Measurements from ENCODE around the gene MYF5.

MYF5 gene

DNA sequence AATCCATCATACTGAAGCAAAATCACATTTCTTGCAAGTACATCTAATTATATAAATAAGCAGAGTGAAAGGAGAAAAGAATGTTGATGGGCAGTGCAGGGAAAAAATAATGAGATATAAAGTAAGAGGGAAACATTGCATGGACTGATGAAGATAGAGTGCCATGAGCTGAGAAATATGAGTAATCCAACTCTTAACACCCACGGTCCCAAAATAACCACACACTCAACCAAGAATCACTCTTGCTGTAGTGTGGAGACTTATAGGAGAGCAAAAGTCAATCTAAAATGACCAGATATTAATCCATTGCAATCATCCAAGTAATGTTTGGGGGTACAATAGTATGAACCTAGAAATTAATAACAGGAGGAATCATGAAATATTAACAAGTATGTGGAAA is 40.2 kb downstream of the MYF5 start:
- ATAC-seq: no peak
- no peak for TF ChIP-seq BACH2 (CRISPR knock-in tag; IDR thresholded peaks at IDR 0.05; ENCODE audit: borderline replicate concordance)
- no peak for TF ChIP-seq ZFP30 (CRISPR knock-in tag; IDR thresholded peaks at IDR 0.05)
- TF ChIP-seq TOX (CRISPR knock-in tag; IDR thresholded peaks at IDR 0.05; ENCODE audit: borderline replicate concordance): no peak
- TF ChIP-seq, protein P1, sequence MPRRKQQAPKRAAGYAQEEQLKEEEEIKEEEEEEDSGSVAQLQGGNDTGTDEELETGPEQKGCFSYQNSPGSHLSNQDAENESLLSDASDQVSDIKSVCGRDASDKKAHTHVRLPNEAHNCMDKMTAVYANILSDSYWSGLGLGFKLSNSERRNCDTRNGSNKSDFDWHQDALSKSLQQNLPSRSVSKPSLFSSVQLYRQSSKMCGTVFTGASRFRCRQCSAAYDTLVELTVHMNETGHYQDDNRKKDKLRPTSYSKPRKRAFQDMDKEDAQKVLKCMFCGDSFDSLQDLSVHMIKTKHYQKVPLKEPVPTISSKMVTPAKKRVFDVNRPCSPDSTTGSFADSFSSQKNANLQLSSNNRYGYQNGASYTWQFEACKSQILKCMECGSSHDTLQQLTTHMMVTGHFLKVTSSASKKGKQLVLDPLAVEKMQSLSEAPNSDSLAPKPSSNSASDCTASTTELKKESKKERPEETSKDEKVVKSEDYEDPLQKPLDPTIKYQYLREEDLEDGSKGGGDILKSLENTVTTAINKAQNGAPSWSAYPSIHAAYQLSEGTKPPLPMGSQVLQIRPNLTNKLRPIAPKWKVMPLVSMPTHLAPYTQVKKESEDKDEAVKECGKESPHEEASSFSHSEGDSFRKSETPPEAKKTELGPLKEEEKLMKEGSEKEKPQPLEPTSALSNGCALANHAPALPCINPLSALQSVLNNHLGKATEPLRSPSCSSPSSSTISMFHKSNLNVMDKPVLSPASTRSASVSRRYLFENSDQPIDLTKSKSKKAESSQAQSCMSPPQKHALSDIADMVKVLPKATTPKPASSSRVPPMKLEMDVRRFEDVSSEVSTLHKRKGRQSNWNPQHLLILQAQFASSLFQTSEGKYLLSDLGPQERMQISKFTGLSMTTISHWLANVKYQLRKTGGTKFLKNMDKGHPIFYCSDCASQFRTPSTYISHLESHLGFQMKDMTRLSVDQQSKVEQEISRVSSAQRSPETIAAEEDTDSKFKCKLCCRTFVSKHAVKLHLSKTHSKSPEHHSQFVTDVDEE (CRISPR knock-in tag; IDR thresholded peaks at IDR 0.05): no peak
- TF ChIP-seq OSR1 (CRISPR knock-in tag; IDR thresholded peaks at IDR 0.05): no peak
- TF ChIP-seq ARNTL (CRISPR knock-in tag; IDR thresholded peaks at IDR 0.05; ENCODE audit: borderline replicate concordance, low read depth): no peak
- no peak for TF ChIP-seq ZNF565 (CRISPR knock-in tag; conservative IDR thresholded peaks at IDR 0.05; ENCODE audit: low read depth)
- no peak for TF ChIP-seq ESRRG (CRISPR knock-in tag; IDR thresholded peaks at IDR 0.05)

DNA sequence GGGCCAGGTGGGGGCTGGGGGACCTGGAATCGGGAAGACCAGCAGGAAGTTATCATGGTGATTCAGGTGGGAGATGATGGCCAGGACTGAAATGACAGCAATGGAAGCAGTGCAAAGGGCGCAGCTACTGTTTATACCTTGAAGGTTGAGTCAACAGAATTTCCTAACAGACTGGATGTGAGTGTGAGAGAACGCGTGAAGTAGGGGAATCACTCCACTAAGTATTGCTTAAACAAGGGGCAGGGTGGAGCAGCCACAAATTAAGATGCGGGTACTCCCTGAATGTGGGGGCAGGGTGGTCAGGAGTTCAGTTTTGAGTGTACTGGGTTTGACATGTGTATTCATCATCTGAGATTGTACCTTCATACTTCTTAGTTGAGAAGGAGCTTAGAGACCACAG is 45.1 kb downstream of the MYF5 start:
- no peak for ATAC-seq
- TF ChIP-seq TCF4 (CRISPR knock-in tag; IDR thresholded peaks at IDR 0.05; ENCODE audit: borderline replicate concordance) (no peak), GLIS3 (CRISPR knock-in tag; IDR thresholded peaks at IDR 0.05) (no peak), TOX (CRISPR knock-in tag; IDR thresholded peaks at IDR 0.05; ENCODE audit: borderline replicate concordance) (no peak), ISL1 (CRISPR knock-in tag; IDR thresholded peaks at IDR 0.05) (no peak), ARNTL (CRISPR knock-in tag; IDR thresholded peaks at IDR 0.05; ENCODE audit: borderline replicate concordance, low read depth) (no peak)
- TF ChIP-seq, protein P2, sequence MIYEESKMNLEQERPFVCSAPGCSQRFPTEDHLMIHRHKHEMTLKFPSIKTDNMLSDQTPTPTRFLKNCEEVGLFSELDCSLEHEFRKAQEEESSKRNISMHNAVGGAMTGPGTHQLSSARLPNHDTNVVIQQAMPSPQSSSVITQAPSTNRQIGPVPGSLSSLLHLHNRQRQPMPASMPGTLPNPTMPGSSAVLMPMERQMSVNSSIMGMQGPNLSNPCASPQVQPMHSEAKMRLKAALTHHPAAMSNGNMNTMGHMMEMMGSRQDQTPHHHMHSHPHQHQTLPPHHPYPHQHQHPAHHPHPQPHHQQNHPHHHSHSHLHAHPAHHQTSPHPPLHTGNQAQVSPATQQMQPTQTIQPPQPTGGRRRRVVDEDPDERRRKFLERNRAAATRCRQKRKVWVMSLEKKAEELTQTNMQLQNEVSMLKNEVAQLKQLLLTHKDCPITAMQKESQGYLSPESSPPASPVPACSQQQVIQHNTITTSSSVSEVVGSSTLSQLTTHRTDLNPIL (CRISPR knock-in tag; IDR thresholded peaks at IDR 0.05; ENCODE audit: low read depth): no peak
- TF ChIP-seq, protein P3, sequence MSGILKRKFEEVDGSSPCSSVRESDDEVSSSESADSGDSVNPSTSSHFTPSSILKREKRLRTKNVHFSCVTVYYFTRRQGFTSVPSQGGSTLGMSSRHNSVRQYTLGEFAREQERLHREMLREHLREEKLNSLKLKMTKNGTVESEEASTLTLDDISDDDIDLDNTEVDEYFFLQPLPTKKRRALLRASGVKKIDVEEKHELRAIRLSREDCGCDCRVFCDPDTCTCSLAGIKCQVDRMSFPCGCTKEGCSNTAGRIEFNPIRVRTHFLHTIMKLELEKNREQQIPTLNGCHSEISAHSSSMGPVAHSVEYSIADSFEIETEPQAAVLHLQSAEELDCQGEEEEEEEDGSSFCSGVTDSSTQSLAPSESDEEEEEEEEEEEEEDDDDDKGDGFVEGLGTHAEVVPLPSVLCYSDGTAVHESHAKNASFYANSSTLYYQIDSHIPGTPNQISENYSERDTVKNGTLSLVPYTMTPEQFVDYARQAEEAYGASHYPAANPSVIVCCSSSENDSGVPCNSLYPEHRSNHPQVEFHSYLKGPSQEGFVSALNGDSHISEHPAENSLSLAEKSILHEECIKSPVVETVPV (CRISPR knock-in tag; IDR thresholded peaks at IDR 0.05): no peak
- TF ChIP-seq, protein P4, sequence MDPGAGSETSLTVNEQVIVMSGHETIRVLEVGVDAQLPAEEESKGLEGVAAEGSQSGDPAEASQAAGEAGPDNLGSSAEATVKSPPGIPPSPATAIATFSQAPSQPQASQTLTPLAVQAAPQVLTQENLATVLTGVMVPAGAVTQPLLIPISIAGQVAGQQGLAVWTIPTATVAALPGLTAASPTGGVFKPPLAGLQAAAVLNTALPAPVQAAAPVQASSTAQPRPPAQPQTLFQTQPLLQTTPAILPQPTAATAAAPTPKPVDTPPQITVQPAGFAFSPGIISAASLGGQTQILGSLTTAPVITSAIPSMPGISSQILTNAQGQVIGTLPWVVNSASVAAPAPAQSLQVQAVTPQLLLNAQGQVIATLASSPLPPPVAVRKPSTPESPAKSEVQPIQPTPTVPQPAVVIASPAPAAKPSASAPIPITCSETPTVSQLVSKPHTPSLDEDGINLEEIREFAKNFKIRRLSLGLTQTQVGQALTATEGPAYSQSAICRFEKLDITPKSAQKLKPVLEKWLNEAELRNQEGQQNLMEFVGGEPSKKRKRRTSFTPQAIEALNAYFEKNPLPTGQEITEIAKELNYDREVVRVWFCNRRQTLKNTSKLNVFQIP (CRISPR knock-in tag; IDR thresholded peaks at IDR 0.05; ENCODE audit: borderline replicate concordance, low read depth): no peak

DNA sequence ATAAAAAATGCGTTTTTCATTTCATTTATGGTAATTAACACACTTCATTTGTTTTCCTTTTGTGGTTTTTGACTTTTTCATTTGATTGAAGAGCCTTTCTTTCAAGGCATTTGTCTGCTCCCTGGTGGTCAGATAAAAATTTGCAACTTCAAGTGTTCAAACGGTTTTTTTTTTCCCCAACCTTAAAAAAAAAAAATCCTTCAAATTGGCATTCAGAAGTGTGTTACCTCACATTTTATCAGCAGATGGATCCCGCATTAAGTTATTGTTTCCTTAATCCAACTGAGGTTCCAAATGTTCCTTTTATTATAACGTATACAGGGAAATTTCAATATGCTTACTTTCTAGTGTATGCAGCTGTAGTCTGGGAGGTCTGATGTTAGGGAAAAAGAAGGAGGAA is 47.2 kb downstream of the MYF5 start:
- TF ChIP-seq BACH2 (CRISPR knock-in tag; IDR thresholded peaks at IDR 0.05; ENCODE audit: borderline replicate concordance) (no peak), ISL1 (CRISPR knock-in tag; IDR thresholded peaks at IDR 0.05) (no peak), ZFP3 (CRISPR knock-in tag; IDR thresholded peaks at IDR 0.05) (no peak), ZNF70 (CRISPR knock-in tag; IDR thresholded peaks at IDR 0.05) (no peak), ZNF8 (CRISPR knock-in tag; IDR thresholded peaks at IDR 0.05) (no peak), SNAI2 (CRISPR knock-in tag; IDR thresholded peaks at IDR 0.05) (no peak), TOX (CRISPR knock-in tag; IDR thresholded peaks at IDR 0.05; ENCODE audit: borderline replicate concordance) (no peak), PPARA (CRISPR knock-in tag; IDR thresholded peaks at IDR 0.05; ENCODE audit: borderline replicate concordance) (no peak), ARNTL (CRISPR knock-in tag; IDR thresholded peaks at IDR 0.05; ENCODE audit: borderline replicate concordance, low read depth) (no peak), CSDC2 (CRISPR knock-in tag; IDR thresholded peaks at IDR 0.05) (no peak), ZC3H10 (CRISPR knock-in tag; IDR thresholded peaks at IDR 0.05) (no peak), TCF4 (CRISPR knock-in tag; IDR thresholded peaks at IDR 0.05; ENCODE audit: borderline replicate concordance) (no peak)
- TF ChIP-seq, protein P1 (CRISPR knock-in tag; IDR thresholded peaks at IDR 0.05): no peak
- TF ChIP-seq, protein P5, sequence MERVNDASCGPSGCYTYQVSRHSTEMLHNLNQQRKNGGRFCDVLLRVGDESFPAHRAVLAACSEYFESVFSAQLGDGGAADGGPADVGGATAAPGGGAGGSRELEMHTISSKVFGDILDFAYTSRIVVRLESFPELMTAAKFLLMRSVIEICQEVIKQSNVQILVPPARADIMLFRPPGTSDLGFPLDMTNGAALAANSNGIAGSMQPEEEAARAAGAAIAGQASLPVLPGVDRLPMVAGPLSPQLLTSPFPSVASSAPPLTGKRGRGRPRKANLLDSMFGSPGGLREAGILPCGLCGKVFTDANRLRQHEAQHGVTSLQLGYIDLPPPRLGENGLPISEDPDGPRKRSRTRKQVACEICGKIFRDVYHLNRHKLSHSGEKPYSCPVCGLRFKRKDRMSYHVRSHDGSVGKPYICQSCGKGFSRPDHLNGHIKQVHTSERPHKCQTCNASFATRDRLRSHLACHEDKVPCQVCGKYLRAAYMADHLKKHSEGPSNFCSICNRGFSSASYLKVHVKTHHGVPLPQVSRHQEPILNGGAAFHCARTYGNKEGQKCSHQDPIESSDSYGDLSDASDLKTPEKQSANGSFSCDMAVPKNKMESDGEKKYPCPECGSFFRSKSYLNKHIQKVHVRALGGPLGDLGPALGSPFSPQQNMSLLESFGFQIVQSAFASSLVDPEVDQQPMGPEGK (CRISPR knock-in tag; IDR thresholded peaks at IDR 0.05; ENCODE audit: borderline replicate concordance): no peak
- no peak; the same call in 1 of the 3 replicates for ATAC-seq
